ENCODE measurements around the gene OR6X1. TPM values are rescaled to one million over a fixed set of nuclear protein-coding genes. Genes with fewer than 3 reads are reported as not detected.

The OR6X1 gene
- total and polyA plus RNA-seq, 9 of the 15 experiments (the other 6 are each of a cell fraction or from before 2014, with no cell fraction given) = not detected

GRCh38 chr11:123741159-123742030 is 12.9 kb downstream of the OR6X1 start, which contains the start of gene ZNF202 (continued):
- TF ChIP-seq, protein P1, sequence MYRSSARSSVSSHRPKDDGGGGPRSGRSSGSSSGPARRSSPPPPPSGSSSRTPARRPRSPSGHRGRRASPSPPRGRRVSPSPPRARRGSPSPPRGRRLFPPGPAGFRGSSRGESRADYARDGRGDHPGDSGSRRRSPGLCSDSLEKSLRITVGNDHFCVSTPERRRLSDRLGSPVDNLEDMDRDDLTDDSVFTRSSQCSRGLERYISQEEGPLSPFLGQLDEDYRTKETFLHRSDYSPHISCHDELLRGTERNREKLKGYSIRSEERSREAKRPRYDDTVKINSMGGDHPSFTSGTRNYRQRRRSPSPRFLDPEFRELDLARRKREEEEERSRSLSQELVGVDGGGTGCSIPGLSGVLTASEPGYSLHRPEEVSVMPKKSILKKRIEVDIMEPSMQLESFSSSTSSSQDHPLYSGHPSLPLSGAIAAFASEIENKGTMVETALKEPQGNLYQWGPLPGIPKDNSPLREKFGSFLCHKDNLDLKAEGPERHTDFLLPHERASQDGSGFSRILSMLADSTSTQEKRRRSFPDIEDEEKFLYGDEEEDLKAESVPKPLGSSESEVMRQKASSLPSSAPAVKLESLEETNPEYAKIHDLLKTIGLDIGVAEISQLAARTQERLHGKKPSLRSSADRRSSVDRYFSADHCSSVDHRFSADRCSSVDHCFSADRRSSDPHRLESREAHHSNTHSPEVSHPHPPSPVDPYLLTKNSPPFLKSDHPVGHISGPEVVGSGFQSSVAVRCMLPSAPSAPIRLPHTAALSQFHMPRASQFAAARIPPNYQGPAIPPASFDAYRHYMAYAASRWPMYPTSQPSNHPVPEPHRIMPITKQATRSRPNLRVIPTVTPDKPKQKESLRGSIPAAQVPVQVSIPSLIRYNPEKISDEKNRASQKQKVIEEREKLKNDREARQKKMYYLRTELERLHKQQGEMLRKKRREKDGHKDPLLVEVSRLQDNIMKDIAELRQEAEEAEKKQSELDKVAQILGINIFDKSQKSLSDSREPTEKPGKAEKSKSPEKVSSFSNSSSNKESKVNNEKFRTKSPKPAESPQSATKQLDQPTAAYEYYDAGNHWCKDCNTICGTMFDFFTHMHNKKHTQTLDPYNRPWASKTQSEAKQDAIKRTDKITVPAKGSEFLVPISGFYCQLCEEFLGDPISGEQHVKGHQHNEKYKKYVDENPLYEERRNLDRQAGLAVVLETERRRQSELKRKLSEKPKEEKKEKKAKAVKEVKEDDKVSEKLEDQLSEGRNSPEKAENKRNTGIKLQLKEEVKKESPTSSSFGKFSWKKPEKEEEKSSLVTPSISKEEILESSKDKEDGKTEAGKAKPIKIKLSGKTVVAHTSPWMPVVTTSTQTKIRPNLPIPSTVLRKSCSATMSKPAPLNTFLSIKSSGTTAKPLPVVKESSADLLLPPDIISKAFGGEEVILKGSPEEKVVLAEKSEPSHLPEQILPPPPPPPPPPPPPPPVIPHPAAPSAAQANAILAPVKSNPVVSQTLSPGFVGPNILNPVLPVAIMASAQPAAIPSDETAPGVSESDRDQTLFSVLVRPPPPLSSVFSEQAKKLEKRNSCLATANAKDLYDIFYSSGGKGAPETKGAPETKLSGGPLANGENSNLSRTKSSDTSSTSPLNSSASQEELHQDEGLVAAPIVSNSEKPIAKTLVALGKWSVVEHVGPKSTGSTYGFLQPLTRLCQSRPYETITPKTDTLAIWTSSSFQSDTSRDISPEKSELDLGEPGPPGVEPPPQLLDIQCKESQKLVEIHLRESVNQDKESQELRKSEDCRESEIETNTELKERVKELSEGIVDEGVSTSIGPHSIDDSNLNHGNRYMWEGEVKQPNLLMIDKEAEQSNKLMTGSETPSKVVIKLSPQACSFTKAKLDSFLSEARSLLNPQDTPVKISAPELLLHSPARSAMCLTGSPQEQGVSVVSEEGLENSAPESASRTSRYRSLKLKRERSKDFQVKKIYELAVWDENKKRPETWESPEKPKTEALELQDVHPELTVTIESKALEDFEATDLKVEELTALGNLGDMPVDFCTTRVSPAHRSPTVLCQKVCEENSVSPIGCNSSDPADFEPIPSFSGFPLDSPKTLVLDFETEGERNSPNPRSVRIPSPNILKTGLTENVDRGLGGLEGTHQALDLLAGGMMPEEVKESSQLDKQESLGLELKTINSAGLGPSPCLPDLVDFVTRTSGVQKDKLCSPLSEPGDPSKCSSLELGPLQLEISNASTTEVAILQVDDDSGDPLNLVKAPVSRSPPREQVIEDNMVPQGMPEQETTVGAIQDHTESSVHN (IDR thresholded peaks at IDR 0.05; ENCODE audit: borderline replicate concordance in 1 of 2, low read depth in 1 of 2) = no peak
- no peak for TF ChIP-seq E2F3 (CRISPR knock-in tag; IDR thresholded peaks at IDR 0.05)
- no peak for TF ChIP-seq IRF2 (CRISPR knock-in tag; IDR thresholded peaks at IDR 0.05)
- TF ChIP-seq CREB1 (IDR thresholded peaks at IDR 0.05) = no peak; the same call in 1 of the 2 replicates
- 0 out of 2 replicates have a peak, but pooled peaks have one; percentile 33 for TF ChIP-seq CREB1 (CRISPR knock-in tag; IDR thresholded peaks at IDR 0.05)
- peak; percentile 49 for TF ChIP-seq HNRNPLL (IDR thresholded peaks at IDR 0.05; ENCODE audit: low read depth, low read length, poor library complexity, severe bottlenecking)
- no peak for TF ChIP-seq ZC3H11A (IDR thresholded peaks at IDR 0.05; ENCODE audit: low read depth, low read length)
- TF ChIP-seq NFE2L1 (tag; IDR thresholded peaks at IDR 0.05; ENCODE audit: borderline replicate concordance, low read depth) = no peak
- TF ChIP-seq SP1 (CRISPR knock-in tag; IDR thresholded peaks at IDR 0.05) = no peak
- TF ChIP-seq ZNF282 (CRISPR knock-in tag; IDR thresholded peaks at IDR 0.05) = no peak
- no peak for TF ChIP-seq CHD2 (IDR thresholded peaks at IDR 0.05; ENCODE audit: low read depth, low read length)
- no peak for TF ChIP-seq ZNF140 (CRISPR knock-in tag; IDR thresholded peaks at IDR 0.05)
- no peak for TF ChIP-seq ZNF57 (CRISPR knock-in tag; IDR thresholded peaks at IDR 0.05)
- no peak for TF ChIP-seq GTF3C2 (IDR thresholded peaks at IDR 0.05; ENCODE audit: borderline replicate concordance, extremely low read depth, insufficient read length)
- TF ChIP-seq PRPF4 (IDR thresholded peaks at IDR 0.05; ENCODE audit: insufficient read depth, low read depth, low read length, poor library complexity, severe bottlenecking) = no peak
- TF ChIP-seq NFIC (IDR thresholded peaks at IDR 0.05) = no peak

Data from K562 (cell line).